ENCODE results near the gene MYO1A.
"Not testable (repeated sequence)": the region's sequence is repeated elsewhere in the genome, so short reads cannot be mapped to it uniquely, and the experiment has no call there.

MYO1A gene

DNA sequence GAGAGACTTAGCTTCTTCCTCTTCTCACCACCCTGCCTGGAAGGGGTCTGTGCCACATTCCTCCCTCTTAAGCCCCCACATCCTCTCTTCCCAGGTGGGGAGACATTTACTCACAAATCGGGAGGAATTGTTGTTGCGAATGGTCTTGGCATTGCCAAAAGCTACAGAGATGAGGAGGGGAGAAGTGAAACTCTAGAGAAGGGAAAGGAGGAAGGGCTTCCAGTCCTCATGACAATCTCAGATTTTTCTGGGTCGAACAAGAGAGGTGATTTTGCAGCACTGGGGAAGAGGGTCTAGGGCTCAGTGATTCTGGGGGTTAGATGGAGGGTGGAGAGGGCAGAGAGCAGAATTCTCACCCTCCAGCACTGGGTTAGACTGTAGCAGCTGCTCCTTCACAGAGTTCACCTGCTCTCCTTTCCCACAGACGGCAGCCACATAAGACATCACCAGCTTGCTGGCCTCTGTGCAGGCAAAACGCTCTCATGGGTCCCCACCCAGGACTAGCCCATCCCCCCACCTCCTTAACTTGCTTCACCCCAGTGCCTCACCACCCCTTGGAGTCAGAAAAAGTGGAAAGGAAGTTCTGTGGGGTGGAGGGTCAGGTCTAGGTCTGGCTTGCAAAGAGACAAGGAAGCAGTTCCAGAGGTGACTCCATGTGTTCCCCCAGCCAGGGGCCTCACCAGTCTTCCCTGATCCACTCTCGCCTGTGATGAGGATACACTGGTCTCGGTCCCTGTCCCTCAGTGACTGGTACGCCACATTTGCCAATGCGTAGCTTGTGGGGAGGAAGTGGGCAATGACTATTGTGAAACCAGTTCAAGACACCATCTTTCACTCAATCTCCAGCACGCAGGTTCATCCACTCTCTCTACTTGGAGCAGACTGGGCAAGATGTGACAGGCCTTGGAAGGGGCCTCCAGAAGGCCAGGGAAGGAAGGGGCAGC lies 2.7 kb downstream of the MYO1A start:
- DNase-seq (ENCODE audit: low read depth): no peak

- no peak for DNase-seq (ENCODE audit: low read depth)
Measured at GRCh38 chr12:57046086-57046791, 3.7 kb downstream of the MYO1A start.

DNA sequence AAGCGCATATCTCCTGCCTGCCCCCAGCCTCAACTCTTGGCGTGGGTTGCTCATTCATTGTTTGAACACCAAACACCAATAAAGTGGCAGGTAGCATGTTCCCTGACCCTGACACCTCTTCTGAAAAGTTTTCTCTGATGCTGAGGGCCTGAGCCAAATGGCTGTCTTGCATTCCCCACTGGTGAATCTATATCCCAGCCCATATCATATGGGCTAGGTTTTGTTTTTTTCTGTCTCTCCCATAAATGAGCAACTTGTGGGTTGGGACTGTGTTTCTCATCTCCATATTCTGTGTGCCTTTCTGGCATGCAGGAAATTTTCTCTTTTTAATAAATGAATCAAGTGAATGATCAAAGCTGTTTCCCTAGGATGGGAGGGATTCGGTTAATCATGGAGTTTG lies 5.0 kb downstream of the MYO1A start:
- no peak for DNase-seq (ENCODE audit: low read depth)

GRCh38 chr12:57044468-57044867 lies 5.5 kb downstream of the MYO1A start:
- DNase-seq (ENCODE audit: low read depth): no peak

DNA sequence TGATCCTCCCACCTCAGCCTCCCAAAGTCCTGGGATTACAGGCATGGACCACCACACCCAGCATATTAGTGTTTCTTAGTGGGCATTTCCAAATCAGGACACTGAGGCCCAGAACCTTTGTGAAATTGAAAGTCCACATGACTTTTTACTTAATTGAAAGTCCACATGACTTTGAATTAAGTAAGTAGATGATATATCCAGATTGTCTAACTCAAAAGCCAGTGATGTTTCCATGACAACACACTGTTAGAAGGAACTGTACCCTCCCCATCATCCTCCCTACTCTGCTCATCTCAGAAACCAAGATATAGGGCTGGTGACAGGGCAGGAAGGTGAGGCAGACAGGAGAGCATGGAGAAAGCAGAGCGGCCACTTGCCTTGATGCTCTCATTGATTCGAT lies 7.2 kb downstream of the MYO1A start:
- DNase-seq (ENCODE audit: low read depth): no peak

DNA sequence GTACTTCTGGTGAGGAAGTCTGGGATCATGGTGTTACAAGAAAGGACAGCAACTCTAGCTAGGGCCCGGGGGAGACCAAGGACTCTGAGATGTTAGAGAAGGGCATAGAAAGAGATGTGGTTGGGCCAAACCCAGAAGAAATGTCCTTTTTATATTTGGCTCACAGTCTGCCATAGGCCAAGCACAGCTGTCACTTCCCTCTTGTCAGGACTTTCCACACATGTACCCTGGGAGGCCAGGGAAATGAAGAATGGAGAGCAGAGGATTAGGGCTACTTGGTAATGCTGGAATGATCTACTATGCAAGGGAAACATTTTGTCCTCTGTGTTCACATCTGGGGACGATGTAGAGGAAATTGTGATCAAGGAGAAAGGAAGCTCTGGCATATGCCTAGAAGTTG lies 9.2 kb downstream of the MYO1A start:
- DNase-seq (ENCODE audit: low read depth): no peak

- DNase-seq (ENCODE audit: low read depth): no peak
Measured at GRCh38 chr12:57040211-57040610, 9.7 kb downstream of the MYO1A start.

DNA sequence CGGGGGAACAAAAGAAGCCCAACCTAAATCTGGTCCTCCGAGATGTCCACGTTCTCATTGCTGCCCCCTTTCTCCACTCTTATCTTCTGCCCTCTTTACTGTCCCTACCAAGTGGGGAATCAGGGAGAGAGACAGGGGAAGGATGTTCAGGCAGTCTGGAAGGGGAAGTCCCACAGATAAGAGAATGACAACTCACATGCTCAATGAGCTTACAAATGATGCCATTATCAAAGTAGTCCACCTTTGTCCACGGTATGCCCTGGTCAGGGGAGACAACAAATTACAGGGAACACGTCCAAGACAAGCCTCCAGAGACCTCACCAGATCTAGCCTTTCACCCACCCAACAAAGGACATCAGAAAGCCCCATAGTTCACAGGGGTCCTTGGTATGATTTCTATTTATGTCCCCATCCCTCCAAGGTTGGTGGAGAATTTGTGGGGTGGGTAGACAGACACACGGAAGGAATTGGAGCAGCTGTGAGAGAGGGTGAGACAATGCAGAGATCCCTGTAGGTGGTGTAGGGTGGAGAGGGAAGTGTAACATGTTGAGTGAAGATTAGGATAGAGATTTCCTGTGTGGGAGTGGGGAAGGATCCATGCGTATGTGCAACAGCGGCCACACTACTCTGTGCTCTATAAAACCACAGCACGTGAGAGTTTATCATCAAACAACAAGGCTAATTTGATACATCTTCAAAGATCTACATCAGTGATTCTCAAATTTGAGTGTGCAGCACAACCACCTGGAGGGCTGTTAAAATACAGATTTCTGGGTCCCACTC lies 10.7 kb downstream of the MYO1A start:
- DNase-seq (ENCODE audit: low read depth): no peak

GRCh38 chr12:57037264-57037663 lies 12.7 kb downstream of the MYO1A start:
- DNase-seq (ENCODE audit: low read depth): no peak

DNA sequence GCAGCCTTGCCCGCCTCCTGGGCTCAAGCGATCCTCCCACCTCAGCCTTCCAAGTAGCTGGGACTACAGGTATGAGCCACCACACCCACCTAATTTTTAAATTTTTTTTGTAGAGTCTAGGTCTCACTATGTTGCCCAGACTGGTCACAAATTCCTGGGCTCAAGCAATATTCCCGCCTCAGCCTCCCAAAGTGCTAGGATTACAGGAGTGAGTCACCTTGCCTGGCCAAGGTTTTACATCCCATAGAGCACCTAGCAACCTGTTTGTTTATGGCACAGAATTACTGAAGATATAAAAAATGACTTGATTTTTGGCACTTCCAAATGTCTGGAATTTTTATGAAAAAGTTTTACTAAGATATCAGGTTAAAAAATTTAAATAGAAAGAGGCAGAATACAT lies 16.5 kb downstream of the MYO1A start:
- no peak for DNase-seq (ENCODE audit: low read depth)

DNA sequence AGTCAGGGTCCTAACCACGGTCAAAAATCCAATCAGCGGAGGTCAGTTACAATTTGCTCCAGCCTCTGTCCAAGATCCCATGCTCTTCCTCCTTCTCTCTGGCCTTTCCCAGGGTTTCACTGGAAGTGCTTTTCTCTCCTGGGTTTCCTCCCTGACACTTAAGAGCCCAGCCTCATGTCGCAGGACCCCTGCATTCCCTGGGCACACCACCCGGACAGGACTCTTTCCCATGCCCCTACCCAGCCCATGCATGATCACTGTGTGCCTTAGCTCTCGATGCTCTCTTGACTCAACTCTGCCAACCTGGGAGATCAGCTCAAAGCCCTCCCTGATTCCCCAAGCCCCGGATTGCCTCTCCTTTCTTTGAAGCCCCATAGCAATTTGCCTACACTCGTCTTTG lies 18.1 kb downstream of the MYO1A start:
- no peak for DNase-seq (ENCODE audit: low read depth)

- DNase-seq (ENCODE audit: low read depth): no peak
Measured at GRCh38 chr12:57031138-57031725, 18.7 kb downstream of the MYO1A start.

DNA sequence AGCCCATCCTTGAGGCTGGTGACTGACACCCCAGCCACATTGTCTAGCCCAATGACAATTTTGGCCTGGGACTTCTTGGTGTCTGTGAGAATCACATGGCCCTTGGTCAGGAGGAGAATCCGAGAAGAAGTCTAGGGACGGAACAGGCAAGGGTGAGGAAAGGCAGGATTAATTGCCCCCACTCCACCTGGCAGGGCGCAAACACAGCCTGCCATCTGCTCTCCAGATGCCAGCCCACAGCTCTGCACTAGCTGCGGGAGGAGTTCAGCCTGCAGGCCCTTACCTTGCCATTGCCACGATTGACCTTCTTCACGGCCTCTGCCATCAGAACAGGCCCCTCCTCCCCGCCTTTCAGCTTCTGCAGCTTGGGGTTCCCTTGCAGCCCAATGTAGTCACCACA lies 20.5 kb downstream of the MYO1A start:
- DNase-seq (ENCODE audit: low read depth): no peak

DNA sequence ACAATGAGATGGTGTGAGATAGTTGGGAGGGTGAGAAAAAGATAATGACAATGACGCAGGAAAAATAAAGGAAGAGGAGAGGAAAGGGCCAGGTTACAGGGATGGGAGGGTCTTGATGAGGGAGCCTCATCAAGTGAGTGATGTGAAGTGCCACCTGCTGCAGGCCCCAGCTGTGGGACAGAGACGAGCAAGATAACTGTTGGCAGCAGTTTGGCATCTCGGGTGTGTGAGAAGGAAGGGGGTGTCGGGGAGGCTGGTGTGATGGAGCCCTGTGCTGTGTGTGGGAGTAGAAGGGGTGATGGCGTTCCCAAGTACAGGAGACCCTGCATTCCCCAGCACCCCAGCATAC lies 22.1 kb downstream of the MYO1A start:
- DNase-seq (ENCODE audit: low read depth): no peak

GRCh38 chr12:57027011-57027804 lies 22.7 kb downstream of the MYO1A start:
- DNase-seq (ENCODE audit: low read depth): no peak

DNA sequence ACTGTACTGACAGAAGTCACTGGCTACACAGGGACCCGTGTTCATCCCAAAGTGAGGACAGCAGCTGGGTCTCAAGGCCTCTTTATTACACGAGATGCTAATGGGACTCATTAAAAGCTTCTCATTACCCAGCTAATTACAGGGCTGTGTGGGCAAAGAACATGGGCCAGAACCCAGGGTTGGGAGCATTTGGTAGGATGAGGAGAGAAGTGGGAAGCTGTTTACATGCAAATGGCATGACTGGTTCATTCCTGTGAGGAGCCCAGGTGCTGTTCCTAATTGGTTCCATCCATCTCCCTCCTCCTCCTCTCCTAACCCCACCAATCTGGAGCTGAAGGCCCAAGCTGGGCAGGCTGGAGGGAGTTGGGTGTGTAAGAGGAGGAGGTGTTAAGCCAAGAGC lies 24.7 kb downstream of the MYO1A start:
- no peak for DNase-seq (ENCODE audit: low read depth)

DNA sequence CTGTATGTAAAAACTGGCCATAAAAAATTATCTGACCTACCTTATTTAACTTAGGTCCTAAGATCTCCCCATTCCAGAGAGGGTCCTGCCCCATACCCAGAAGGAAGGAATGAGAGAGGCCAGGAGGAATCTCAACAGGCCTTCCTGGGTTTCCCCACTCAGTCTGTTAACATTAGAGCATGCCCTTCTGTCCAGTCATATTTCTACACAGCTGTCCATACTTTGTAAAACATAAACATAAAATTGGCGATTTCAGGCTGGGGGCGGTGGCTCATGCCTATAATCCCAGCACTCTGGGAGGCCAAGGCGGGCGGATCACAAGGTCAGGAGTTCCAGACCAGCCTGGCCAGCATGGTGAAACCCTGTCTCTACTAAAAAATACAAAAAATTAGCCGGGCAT lies 27.6 kb downstream of the MYO1A start:
- not testable (repeated sequence) for DNase-seq (ENCODE audit: low read depth)

GRCh38 chr12:57019983-57020719 lies 29.8 kb downstream of the MYO1A start:
- DNase-seq (ENCODE audit: low read depth): no peak

DNA sequence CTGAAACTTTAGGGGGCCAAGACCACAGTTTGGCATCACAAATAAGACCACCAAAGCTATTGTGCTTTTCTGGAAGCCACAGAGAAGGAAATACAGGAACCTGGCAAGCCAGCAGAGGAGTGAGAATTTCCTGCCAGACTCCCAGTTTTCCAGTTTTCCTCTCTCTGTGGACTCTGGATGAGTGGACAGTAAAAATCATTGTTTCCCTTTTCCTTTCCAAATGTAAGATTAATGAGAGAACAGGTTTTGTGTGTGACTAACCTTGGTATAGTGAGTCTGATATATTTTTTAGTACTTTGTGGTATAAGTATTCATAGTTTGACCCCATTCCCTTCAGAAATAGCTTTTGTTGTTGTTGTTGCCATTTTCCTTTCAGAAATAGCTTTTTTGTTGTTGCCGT lies 31.0 kb downstream of the MYO1A start:
- DNase-seq (ENCODE audit: low read depth): no peak

DNA sequence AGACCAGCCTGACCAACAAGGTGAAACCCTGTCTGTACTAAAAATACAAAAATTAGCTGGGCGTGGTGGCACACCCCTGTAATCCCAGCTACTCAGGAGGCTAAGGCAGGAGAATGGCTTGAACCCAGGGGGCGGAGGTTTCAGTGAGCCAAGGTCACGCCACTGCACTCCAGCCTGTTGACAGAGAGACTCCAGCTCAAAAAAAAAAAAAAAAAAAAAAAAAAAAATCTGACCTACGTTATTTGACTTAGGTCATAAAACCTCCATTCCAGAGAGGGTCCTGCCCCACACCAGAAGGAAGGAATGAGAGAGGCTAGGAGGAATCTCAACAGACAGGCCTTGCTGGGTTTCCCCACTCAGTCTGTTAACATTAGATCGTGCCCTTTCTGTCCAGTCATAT lies 31.6 kb downstream of the MYO1A start:
- not testable (repeated sequence) for DNase-seq (ENCODE audit: low read depth)

GRCh38 chr12:57016348-57016747 lies 33.6 kb downstream of the MYO1A start, which contains the start of gene TAC3:
Gene TAC3, minus strand, starts transcription at chr12:57016529. Its CDS starts 732 bp downstream, at chr12:57015797.
- DNase-seq (ENCODE audit: low read depth): no peak
